ENCODE measurements around the gene C2CD4B. TPM values are rescaled to one million over a fixed set of nuclear protein-coding genes. Genes with fewer than 3 reads are reported as not detected.

Gene C2CD4B
- total RNA-seq, 2 donors from 2014 or later: 0.76 to 1.5 TPM

DNA sequence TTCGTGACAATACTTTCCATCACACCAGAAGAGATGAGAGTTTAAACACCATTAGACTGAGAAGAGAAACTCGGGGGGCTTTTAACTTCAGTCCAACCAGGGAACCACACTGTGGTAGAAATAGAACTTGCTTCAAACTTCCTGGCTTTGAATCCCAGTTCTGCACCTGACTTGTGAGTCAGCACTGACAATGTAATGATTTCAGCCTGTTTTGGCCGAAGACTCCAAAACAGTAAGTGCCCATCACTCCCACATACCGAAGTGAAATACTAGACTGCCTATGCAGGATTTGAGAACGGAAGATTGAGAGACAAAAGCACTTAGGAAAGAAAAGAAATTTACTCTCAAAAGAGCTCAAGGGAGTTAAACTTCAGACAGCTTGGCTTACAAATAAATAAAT lies 27.0 kb downstream of the C2CD4B start:
- peaks cover 4% of the 10 kb centered on the region for H3K9me3 Mint-ChIP-seq
- ATAC-seq (replicated peaks): no peak
- no peaks in the 10 kb centered on the region for H3K36me3 Mint-ChIP-seq (ENCODE audit: low read depth)
- no peaks in the 10 kb centered on the region for H3K27me3 Mint-ChIP-seq
- no peak overlapping the region for H3K4me3 Mint-ChIP-seq
- peak overlapping the region; percentile 64 for H3K27ac Mint-ChIP-seq
- peaks cover 13% of the 10 kb centered on the region for H3K4me1 Mint-ChIP-seq

DNA sequence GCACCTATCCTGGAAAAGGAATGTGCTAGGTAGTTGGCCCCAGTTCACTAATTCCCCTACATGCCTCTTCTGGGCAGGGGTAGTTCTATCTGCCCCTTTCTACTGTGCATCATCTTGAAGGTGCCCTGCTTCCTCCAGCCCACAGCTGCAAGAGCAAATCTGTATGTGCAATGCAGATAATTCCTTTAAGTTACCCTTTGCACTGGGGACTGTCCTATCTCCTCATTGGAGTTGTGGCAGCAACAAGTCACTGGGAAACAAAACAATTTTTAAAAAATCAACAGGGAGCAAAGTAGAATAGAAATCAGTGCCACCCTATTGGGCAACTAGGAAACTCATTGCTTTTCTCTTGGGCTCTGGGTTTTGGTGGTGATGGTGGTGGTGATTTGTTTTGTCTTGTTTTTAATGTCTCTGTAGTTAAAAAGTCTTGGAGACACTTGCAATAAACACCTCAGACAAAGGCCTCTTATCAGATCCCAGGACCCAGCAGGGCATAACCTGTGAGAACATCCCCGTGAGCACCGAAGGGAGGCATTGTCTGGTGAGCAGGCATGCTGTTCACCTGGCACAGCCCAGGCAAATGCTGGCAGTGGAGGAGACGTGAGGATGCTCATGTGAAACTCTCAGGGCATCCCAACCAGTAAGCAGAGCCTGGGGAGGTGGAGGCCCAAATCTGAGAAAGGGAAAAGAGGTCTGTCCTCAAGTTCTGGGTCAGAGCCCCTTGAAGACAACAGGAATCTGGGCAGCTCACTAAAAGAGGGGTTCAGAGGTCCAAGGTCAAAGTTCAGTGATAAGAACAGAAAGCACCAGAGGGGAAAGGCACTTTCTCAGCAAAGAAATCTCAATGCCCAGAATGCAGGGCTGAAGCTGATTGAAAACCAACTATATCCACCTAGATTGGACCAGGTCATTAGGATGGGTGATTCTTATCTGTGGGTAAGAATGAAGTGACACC lies 27.9 kb downstream of the C2CD4B start:
- ATAC-seq (replicated peaks): no peak

DNA sequence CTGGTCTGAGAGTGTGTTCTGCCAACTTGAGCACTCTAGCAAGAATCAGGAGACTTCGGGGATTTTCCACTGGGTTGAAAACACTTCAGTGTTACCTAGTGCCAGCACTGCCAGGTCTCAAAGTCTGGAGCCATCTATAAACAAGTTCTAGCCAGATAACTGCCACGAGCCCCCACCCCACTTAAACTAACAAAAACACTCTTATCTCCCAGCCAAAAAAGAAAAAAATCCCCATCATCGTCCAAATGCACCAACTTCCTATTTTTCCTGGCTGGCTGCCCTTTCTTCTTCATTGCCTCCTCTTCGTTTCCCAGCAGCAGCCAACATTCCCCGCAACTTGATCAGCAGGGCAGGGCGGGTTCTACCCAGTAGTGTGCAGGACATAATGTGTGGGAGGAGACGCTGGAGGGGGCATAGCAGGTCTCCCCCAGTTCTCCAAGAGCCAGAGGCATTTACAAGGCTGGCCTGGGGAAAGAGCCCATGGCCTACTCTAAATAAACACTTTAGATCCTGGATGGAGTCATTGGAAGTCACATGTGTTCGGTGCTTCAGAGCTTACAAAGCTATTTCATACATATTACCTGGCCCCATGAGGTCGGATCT lies 29.5 kb downstream of the C2CD4B start:
- Mint-ChIP-seq H3K9me3 (peaks cover 4% of the 10 kb centered on the region), H3K27ac (no peak overlapping the region), H3K27me3 (no peaks in the 10 kb centered on the region), H3K4me3 (no peak overlapping the region), H3K4me1 (no peaks in the 10 kb centered on the region), H3K36me3 (ENCODE audit: low read depth) (no peaks in the 10 kb centered on the region)
- ATAC-seq (replicated peaks): no peak

More for the DNA sequence above, 27.9 kb downstream of the C2CD4B start:
- H3K27me3 Mint-ChIP-seq: no peaks in the 10 kb centered on the region
- H3K27ac Mint-ChIP-seq: peak overlapping the region; percentile 64
- H3K9me3 Mint-ChIP-seq: peaks cover 4% of the 10 kb centered on the region
- H3K4me1 Mint-ChIP-seq: peaks cover 10% of the 10 kb centered on the region
- H3K36me3 Mint-ChIP-seq (ENCODE audit: low read depth): no peaks in the 10 kb centered on the region
- no peak overlapping the region for H3K4me3 Mint-ChIP-seq

DNA sequence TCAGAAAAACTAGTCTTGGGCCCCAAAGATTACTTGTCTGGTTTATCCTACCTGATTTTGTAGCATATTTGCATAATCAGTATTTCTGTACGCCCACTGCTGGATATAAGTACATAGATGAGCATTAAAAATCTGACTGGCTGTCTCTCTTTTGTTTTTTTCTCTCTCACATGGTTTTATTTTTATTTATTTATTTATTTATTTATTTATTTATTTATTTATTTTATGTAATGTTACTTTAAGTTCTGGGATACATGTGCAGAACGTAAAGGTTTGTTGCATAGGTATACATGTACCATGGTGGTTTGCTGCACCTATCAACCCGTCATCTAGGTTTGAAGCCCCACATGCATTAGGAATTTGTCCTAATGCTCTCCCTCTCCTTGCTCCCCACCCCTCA lies 31.9 kb downstream of the C2CD4B start:
- H3K36me3 Mint-ChIP-seq (ENCODE audit: low read depth): no peaks in the 10 kb centered on the region
- no peak for ATAC-seq (replicated peaks)
- no peaks in the 10 kb centered on the region for H3K27me3 Mint-ChIP-seq
- H3K9me3 Mint-ChIP-seq: peaks cover 4% of the 10 kb centered on the region
- H3K4me1 Mint-ChIP-seq: peaks cover 8% of the 10 kb centered on the region
- no peak overlapping the region for H3K4me3 Mint-ChIP-seq
- no peak overlapping the region for H3K27ac Mint-ChIP-seq

DNA sequence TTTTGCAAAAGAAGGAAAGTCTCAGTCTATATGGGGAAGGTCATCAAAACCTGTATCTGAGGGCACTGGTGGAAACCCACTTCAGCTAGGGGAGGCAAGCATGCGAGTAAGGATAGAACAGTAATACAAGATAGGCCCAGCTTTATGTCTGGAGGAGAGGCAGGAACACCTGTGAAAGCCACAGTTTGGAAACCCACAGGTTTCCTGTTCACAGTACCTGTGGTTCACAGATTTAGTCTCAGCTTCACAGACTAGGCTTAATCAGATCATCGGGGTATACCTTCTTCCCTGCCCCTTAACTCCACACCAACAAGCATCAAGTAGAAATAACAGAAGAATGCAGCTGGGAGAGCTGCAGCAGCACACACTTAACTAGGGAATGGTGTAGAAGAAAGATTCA lies 36.2 kb downstream of the C2CD4B start:
- no peak overlapping the region for H3K4me3 Mint-ChIP-seq
- no peaks in the 10 kb centered on the region for H3K36me3 Mint-ChIP-seq (ENCODE audit: low read depth)
- H3K27me3 Mint-ChIP-seq: no peaks in the 10 kb centered on the region
- no peak overlapping the region for H3K27ac Mint-ChIP-seq
- peaks cover 25% of the 10 kb centered on the region for H3K4me1 Mint-ChIP-seq
- H3K9me3 Mint-ChIP-seq: no peaks in the 10 kb centered on the region
- ATAC-seq (replicated peaks): peak; percentile 29

DNA sequence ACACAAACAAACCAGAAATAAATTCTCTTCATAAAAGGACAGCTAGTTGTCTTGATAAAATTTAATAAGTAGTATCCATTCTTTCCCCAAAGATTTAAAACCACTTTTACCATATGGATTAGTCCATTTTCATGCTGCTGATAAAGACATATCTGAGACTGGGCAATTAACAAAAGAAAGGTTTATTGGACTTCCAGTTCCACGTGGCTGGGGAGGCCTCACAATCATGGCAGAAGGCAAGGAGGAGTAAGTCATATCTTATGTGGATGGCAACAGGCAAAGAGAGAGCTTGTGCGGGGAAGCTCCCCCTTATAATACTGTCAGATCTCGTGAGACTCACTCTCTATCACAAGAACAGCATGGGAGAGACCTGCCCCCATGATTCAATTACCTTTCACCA lies 38.7 kb downstream of the C2CD4B start:
- Mint-ChIP-seq H3K36me3 (ENCODE audit: low read depth) (peaks cover 4% of the 10 kb centered on the region), H3K9me3 (peaks cover 3% of the 10 kb centered on the region), H3K27ac (no peak overlapping the region), H3K27me3 (no peaks in the 10 kb centered on the region), H3K4me3 (no peak overlapping the region), H3K4me1 (peaks cover 45% of the 10 kb centered on the region)
- no peak for ATAC-seq (replicated peaks)

DNA sequence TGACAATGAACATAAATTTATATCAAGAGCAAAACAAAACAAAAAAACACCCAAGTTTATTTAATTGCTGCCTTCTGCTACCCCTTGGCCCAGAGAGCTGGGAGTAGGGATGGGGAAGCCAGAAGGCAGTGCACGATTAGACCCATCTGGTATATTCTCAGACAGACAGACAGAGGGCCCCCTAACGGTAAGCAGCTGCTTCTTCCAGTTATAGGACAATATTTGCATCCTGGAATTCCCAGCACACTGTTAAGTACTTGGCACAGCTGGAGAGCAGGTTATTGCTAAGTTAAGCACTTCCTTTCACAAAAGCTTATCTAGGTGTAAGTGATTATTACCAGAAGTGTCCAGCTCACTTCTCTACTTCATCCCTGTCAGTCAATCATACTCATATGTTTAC lies 39.3 kb downstream of the C2CD4B start:
- ATAC-seq (replicated peaks): no peak
- Mint-ChIP-seq H3K4me1 (peaks cover 51% of the 10 kb centered on the region), H3K36me3 (ENCODE audit: low read depth) (peaks cover 4% of the 10 kb centered on the region), H3K27me3 (no peaks in the 10 kb centered on the region), H3K27ac (peak overlapping the region; percentile 99), H3K9me3 (peaks cover 3% of the 10 kb centered on the region), H3K4me3 (peak overlapping the region; percentile 93)

DNA sequence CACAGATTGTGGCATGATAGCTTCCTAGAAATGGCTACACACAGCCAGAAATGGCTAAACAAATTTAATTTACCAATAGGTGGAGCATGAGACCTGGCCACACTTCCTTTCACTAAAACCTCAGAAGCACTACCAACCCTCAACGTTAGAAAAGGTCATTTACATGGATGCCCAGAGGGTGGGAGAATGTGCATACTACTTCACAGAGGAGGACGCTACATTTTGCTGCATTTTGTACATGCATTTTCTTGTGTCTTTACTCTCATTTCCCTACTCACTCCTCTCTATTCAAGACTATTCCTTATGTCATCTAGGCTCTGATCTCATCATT lies 40.1 kb downstream of the C2CD4B start:
- Mint-ChIP-seq H3K27me3 (no peaks in the 10 kb centered on the region), H3K36me3 (ENCODE audit: low read depth) (peaks cover 4% of the 10 kb centered on the region), H3K4me3 (peak overlapping the region; percentile 93), H3K4me1 (peaks cover 59% of the 10 kb centered on the region), H3K9me3 (peaks cover 3% of the 10 kb centered on the region), H3K27ac (peak overlapping the region; percentile 99)
- no peak for ATAC-seq (replicated peaks)

DNA sequence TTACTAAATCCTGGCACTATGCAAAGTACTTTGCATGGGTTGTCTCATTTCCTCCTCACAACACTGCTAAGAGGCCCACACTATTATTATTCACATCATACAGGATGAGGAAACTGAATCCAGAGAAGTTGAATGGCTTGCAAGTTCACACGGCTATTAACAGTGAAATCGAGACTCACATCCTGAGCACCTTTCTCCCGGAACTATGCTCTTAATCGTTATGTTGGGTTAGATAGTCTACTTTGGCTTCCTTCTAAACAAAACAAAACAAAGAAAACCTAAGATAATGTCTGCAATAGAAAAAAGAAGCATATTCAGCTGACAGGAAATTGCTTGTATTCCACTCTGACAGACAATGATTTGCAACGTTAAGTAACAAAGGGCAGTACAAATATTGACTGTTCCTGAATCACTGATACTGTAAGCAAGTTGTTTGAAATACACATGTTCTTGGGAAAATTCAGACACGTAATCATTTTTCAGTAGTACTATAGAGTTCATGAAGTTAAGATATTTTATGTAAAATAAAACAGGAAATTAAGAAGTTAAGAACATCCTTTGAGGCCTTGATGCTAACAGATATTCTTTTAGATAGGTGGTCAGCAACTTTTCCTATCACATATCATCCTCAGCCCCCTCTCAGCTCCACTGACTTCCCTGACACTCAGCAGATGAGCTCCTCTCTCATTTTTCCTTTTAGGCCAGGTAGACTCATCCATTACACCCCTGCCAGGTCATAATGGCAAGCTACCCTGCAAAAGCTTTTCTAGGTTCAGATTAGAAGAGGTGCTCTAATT lies 40.7 kb downstream of the C2CD4B start:
- H3K36me3 Mint-ChIP-seq (ENCODE audit: low read depth): peaks cover 4% of the 10 kb centered on the region
- ATAC-seq (replicated peaks): peak; percentile 36
- peak overlapping the region; percentile 99 for H3K27ac Mint-ChIP-seq
- H3K27me3 Mint-ChIP-seq: no peaks in the 10 kb centered on the region
- peaks cover 3% of the 10 kb centered on the region for H3K9me3 Mint-ChIP-seq
- H3K4me1 Mint-ChIP-seq: peaks cover 64% of the 10 kb centered on the region
- H3K4me3 Mint-ChIP-seq: peak overlapping the region; percentile 93

DNA sequence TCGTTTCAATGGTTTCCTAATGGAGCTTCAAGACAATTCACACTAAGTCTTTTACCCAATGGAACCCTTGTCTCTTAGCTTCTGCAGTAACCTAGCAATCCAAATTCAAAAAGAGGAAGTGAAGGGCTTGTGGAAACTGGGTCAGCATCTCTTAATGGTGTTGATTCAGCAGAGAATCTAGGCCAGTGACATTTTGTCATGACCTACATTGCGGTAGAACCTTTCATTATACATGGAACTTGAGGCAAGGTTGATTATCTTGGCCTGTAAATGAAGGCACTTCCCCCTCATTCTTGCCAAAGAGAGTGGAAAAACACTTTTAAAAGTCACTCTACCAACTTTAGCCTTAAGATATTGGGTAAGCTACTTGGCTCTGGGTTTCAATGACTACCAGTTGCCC lies 42.8 kb downstream of the C2CD4B start:
- Mint-ChIP-seq H3K27ac (peak overlapping the region; percentile 99), H3K4me1 (peaks cover 73% of the 10 kb centered on the region), H3K9me3 (peaks cover 3% of the 10 kb centered on the region), H3K27me3 (no peaks in the 10 kb centered on the region), H3K36me3 (ENCODE audit: low read depth) (peaks cover 4% of the 10 kb centered on the region), H3K4me3 (peak overlapping the region; percentile 93)
- peak; percentile 41 for ATAC-seq (replicated peaks)

DNA sequence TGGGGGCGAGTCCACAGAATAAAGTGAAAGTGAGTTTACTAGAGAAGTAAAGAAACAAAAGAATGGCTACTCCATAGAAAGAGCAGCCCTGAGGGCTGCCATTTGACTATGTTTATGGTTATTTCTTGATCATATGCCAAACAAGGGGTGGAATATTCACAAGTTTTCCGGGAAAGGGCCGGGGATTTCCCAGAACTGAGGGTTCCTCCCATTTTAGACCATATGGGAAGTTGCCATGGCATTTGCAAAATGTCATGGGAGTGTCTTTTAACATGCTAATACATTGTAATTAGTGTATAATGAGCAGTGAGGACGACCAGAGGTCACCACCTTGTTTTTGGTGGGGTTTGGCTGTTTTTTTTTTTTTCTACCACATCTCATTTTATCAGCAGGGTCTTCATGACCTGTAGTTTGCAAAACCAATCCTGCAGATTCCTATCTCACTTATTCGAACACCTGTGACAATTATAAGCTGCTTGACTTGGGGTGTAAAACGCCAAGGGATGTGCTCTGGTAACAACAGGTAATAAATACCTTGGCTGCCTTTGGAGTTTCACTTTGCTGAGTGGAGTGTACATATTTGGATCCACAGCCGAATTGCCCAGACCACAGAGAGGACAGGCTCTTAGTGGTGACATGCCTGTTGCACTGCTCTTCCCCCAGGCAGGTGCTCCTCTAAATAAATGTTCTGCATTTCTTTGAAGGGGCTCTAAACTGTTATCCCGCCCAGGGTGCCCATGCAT lies 43.6 kb downstream of the C2CD4B start:
- Mint-ChIP-seq H3K4me1 (peaks cover 73% of the 10 kb centered on the region), H3K36me3 (ENCODE audit: low read depth) (peaks cover 4% of the 10 kb centered on the region), H3K4me3 (peak overlapping the region; percentile 93), H3K27ac (peak overlapping the region; percentile 99), H3K27me3 (no peaks in the 10 kb centered on the region), H3K9me3 (peaks cover 3% of the 10 kb centered on the region)
- peak; percentile 5 for ATAC-seq (replicated peaks)

DNA sequence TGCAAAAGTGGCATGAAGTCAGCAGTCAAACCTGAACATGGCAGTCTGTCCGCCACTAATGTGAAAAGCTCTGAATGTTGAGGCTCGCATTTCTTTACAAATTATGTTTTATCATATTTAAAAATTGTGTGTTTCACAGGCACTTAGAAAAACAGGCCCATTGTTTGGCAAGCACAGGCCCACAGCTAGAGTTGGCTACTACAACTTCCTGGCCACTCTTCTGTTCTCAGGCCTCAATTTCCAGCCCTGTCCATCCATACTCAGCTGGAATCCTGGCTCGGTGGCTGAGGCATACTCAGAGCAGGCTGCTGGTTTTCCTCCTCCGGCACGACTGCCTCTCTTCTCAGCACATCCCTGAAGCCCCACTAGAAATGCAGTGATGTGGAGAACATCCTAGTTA lies 44.3 kb downstream of the C2CD4B start:
- Mint-ChIP-seq H3K27me3 (no peaks in the 10 kb centered on the region), H3K36me3 (ENCODE audit: low read depth) (peaks cover 4% of the 10 kb centered on the region), H3K27ac (peak overlapping the region; percentile 99), H3K4me1 (peaks cover 73% of the 10 kb centered on the region), H3K4me3 (peak overlapping the region; percentile 93), H3K9me3 (peaks cover 3% of the 10 kb centered on the region)
- no peak for ATAC-seq (replicated peaks)

DNA sequence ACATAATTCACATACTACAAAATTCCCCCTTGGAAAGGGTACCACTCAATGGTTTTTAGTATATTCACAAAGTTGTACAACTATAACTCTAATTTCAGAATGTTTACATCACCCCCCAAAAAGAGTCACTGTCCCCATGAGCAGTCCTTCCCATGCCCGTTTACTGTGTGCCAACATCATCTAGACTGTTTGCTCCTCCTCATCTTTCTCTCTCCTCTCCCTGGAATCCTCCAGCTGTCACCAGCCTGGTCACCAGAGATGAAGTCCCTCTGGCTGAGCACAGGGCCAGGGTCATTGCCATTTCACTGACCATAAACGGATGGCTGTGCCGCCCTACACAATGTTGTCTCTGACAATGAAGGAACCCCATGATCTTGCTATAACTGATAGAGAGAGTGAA lies 45.2 kb downstream of the C2CD4B start:
- peaks cover 64% of the 10 kb centered on the region for H3K4me1 Mint-ChIP-seq
- no peaks in the 10 kb centered on the region for H3K27me3 Mint-ChIP-seq
- peaks cover 4% of the 10 kb centered on the region for H3K36me3 Mint-ChIP-seq (ENCODE audit: low read depth)
- peak; percentile 15 for ATAC-seq (replicated peaks)
- peak overlapping the region; percentile 99 for H3K27ac Mint-ChIP-seq
- peaks cover 3% of the 10 kb centered on the region for H3K9me3 Mint-ChIP-seq
- H3K4me3 Mint-ChIP-seq: peak overlapping the region; percentile 93
